Kidney (tissue), 14 donors: ENCODE results near the gene SESN3. TPM values are rescaled to one million over a fixed set of nuclear protein-coding genes. Genes with fewer than 3 reads are reported as not detected.

Experiments used
- DNase-seq, 5 donors: peaks; one replicate each; pipeline ENCODE4 v3.0.0-alpha.2; 2013 to 2020
- FAIRE-seq: peaks from 2 replicates; lab custom pipeline; 2012; peaks lifted over from hg19 to GRCh38; lab: Jason Lieb, UNC
- H3K27ac ChIP-seq, 2 donors: one replicate each; pipeline ENCODE4 v1.7.0; 2013; ENCODE audit warnings: low read depth in 2 of 2, low read length in 2 of 2, inconsistent platforms in 1 of 2
- H3K27me3 ChIP-seq: one replicate; pipeline ENCODE4 v1.7.1; 2013; ENCODE audit warnings: low read length, inconsistent platforms; ENCODE audit not compliant: control insufficient read depth, insufficient read depth
- H3K36me3 ChIP-seq, 3 donors: one replicate each; pipeline versions ENCODE4 v1.7.0 to v1.7.1; 2013; ENCODE audit warnings: low read length in 3 of 3, control low read depth in 1 of 3, inconsistent platforms in 1 of 3; ENCODE audit not compliant: insufficient read depth in 3 of 3, control insufficient read depth in 2 of 3
- H3K4me1 ChIP-seq, 3 donors: one replicate each; pipeline versions ENCODE4 v1.7.0 to v1.7.1; 2013; ENCODE audit warnings: low read length in 3 of 3, inconsistent platforms in 1 of 3, low read depth in 1 of 3; ENCODE audit not compliant: control insufficient read depth in 2 of 3, insufficient read depth in 2 of 3
- H3K4me3 ChIP-seq, 3 donors: one replicate each; pipeline versions ENCODE4 v1.7.0 to v1.8.1; 2013; ENCODE audit warnings: low read length in 3 of 3, control low read depth in 1 of 3, inconsistent platforms in 1 of 3
- H3K9ac ChIP-seq, 3 donors: one replicate each; pipeline versions ENCODE4 v1.7.0 to v1.7.1; 2013; ENCODE audit warnings: low read length in 3 of 3, control low read depth in 1 of 3, inconsistent platforms in 1 of 3
- H3K9me3 ChIP-seq, 3 donors: one replicate each; pipeline versions ENCODE4 v1.7.0 to v1.7.1; 2013; ENCODE audit warnings: low read length in 3 of 3, control low read depth in 1 of 3, inconsistent platforms in 1 of 3; ENCODE audit not compliant: control insufficient read depth in 2 of 3, insufficient read depth in 1 of 3
- CTCF ChIP-seq: IDR thresholded peaks from 3 replicates; pipeline ENCODE4 v1.5.1; 2012; ENCODE audit warnings: mild to moderate bottlenecking, moderate library complexity, borderline replicate concordance; ENCODE audit not compliant: insufficient read depth; ENCODE audit errors: extremely low read depth
- intact Hi-C: fragments of 100-400 bp; cut with DNase I; formaldehyde crosslinking; loops from one replicate; pipeline ENCODE4 v1.11.1; 2022
- polyA plus RNA-seq: library from polyadenylated mRNA; stranded (reverse); fragments of 350-450 nt; fragmentation: Illumina TruSeq; extraction: RNeasy Lipid Tissue Mini Kit (QIAGEN cat#74804); gene quantifications from one replicate; pipeline ENCODE4 v1.2.3, GENCODE V29; 2014; ENCODE audit warnings: low read depth, low replicate concordance; ENCODE audit not compliant: insufficient read depth
- total RNA-seq: library from RNA; stranded (reverse); fragmentation: NEBNext Ultra II Directional; extraction: Animal tissue kit (Norgen Biotek cat#: 25700); gene quantifications from one replicate; pipeline ENCODE4 v1.2.1, GENCODE V29; 2021
- donor health status: control.
- donor health status: control.
- donor health status: control.
- donor health status: control.
- donor health status: control.
- donor health status: DM: yes; HTN: yes; CAD: no.
- donor health status: Normal renal cell carcinoma (clear cell type).

SESN3 gene
- total and polyA plus RNA-seq, 2 donors from 2014 or later = 5.1 to 50.1 TPM

GRCh38 chr11:95248666-95249467 is 17.9 kb upstream of the SESN3 start:
- intact Hi-C loops = no loop called here
- no peak for FAIRE-seq
- H3K4me1 ChIP-seq = peaks cover 0 to 5% (median 0%) of the 10 kb centered on the region in 3 donors
- H3K9ac ChIP-seq = no peak overlapping the region
- peak in 1 of 5 donors; percentile 21 for DNase-seq
- no peaks in the 10 kb centered on the region for H3K9me3 ChIP-seq
- TF ChIP-seq CTCF = no peak
- H3K4me3 ChIP-seq = no peak overlapping the region
- no peaks in the 10 kb centered on the region for H3K36me3 ChIP-seq
- no peaks in the 10 kb centered on the region for H3K27me3 ChIP-seq
- H3K27ac ChIP-seq = no peak overlapping the region

GRCh38 chr11:95247883-95248282 is 16.9 kb upstream of the SESN3 start:
- Histone ChIP-seq H3K27me3 (no peaks in the 10 kb centered on the region), H3K4me1 (peaks cover 0 to 2% (median 0%) of the 10 kb centered on the region in 3 donors), H3K9ac (no peak overlapping the region), H3K4me3 (no peak overlapping the region), H3K27ac (no peak overlapping the region), H3K36me3 (no peaks in the 10 kb centered on the region), H3K9me3 (no peaks in the 10 kb centered on the region)
- FAIRE-seq = no peak
- intact Hi-C loops = no loop called here
- no peak for DNase-seq
- TF ChIP-seq CTCF = no peak

- intact Hi-C loops = no loop called here
- no peak overlapping the region for H3K9ac ChIP-seq
- H3K9me3 ChIP-seq = no peaks in the 10 kb centered on the region
- DNase-seq = no peak
- TF ChIP-seq CTCF = no peak
- no peaks in the 10 kb centered on the region for H3K36me3 ChIP-seq
- H3K27ac ChIP-seq = no peak overlapping the region
- no peaks in the 10 kb centered on the region for H3K27me3 ChIP-seq
- no peak for FAIRE-seq
- peaks cover 0 to 6% (median 0%) of the 10 kb centered on the region in 3 donors for H3K4me1 ChIP-seq
- no peak overlapping the region for H3K4me3 ChIP-seq
Measured at GRCh38 chr11:95247127-95247684, 16.2 kb upstream of the SESN3 start.
